ENCODE results near the gene AGTPBP1.
"Not testable (repeated sequence)": the region's sequence is repeated elsewhere in the genome, so short reads cannot be mapped to it uniquely, and the experiment has no call there.

The AGTPBP1 gene

DNA sequence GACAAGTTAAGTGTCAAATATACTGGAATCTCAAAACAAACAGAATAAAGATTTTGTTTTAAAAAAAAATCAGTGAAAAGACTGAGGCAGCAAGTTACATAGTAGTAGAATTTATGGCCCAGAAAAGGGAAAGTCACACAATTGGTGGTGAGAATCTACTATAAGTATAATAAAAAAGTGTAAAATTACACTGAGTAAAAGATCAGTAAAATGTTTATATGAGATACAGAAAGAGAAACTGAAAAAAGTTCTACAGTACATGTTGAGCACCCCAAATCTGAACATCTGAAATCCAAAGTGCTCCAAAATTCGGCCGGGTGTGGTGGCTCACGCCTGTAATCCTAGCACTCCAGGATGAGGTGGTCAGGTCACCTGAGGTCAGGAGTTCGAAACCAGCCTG lies 15.0 kb downstream of the AGTPBP1 start:
- peaks cover 15% of the 10 kb centered on the region; the same call in 1 of the 2 replicates for H3K4me1 ChIP-seq (ENCODE audit: low read length)
- no peak overlapping the region for H3K4me2 ChIP-seq (ENCODE audit: low read depth, low read length)
- DNase-seq, result no peak

DNA sequence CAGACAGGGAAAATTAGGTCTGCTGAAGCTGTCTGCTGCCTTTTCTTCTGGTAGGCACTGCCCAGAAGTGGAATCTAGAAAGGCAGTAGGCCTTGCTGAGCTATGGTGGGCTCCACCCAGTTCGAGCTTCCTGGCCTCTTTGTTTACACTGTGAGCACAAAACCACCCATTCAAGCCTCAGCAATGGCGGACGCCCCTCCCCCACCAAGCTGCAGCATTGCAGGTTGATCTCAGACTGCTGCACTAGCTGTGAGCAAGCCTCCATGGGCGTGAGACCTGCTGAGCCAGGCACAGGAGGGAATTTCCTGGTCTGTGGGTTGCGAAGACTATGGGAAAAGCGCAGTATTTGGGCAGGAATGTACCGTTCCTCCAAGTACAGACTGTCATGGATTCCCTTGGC lies 18.5 kb downstream of the AGTPBP1 start:
- Histone ChIP-seq H3K27me3 (replicated peaks; ENCODE audit: insufficient read depth, low read length) (no peaks in the 10 kb centered on the region), H2AFZ (ENCODE audit: low read length) (no peak overlapping the region), H3F3A (ENCODE audit: insufficient read depth, low read length) (no peaks in the 10 kb centered on the region), H3K4me2 (ENCODE audit: low read depth, low read length) (no peak overlapping the region), H3K27ac (ENCODE audit: low read length) (no peak overlapping the region), H3K9me3 (replicated peaks; ENCODE audit: insufficient read depth, low read length) (no peaks in the 10 kb centered on the region), H4K20me1 (ENCODE audit: insufficient read depth, low read length) (no peaks in the 10 kb centered on the region), H3K79me2 (ENCODE audit: low read length) (peaks cover 43% of the 10 kb centered on the region), H3K4me3 (ENCODE audit: low read length) (no peak overlapping the region), H3K36me3 (replicated peaks; ENCODE audit: insufficient read depth, low read length) (no peaks in the 10 kb centered on the region; the same call in 1 of the 2 replicates), H3K4me1 (ENCODE audit: low read length) (no peaks in the 10 kb centered on the region), H3K9me2 (replicated peaks; ENCODE audit: insufficient read depth, low read length) (no peaks in the 10 kb centered on the region), H3K9ac (ENCODE audit: low read length) (no peak overlapping the region)
- DNase-seq, result no peak
- no peak for TF ChIP-seq EZH2phosphoT487 (IDR thresholded peaks at IDR 0.05; ENCODE audit: low read length)
- no peak for TF ChIP-seq EZH2 (optimal IDR thresholded peaks at IDR 0.05; ENCODE audit: low read depth, low read length)
- TF ChIP-seq, protein P1, sequence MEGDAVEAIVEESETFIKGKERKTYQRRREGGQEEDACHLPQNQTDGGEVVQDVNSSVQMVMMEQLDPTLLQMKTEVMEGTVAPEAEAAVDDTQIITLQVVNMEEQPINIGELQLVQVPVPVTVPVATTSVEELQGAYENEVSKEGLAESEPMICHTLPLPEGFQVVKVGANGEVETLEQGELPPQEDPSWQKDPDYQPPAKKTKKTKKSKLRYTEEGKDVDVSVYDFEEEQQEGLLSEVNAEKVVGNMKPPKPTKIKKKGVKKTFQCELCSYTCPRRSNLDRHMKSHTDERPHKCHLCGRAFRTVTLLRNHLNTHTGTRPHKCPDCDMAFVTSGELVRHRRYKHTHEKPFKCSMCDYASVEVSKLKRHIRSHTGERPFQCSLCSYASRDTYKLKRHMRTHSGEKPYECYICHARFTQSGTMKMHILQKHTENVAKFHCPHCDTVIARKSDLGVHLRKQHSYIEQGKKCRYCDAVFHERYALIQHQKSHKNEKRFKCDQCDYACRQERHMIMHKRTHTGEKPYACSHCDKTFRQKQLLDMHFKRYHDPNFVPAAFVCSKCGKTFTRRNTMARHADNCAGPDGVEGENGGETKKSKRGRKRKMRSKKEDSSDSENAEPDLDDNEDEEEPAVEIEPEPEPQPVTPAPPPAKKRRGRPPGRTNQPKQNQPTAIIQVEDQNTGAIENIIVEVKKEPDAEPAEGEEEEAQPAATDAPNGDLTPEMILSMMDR (IDR thresholded peaks at IDR 0.05; ENCODE audit: low read length), result no peak

More for the DNA sequence above, 15.0 kb downstream of the AGTPBP1 start:
- no peaks in the 10 kb centered on the region for H3F3A ChIP-seq (ENCODE audit: insufficient read depth, low read length)
- H3K9me3 ChIP-seq (replicated peaks; ENCODE audit: insufficient read depth, low read length), result no peaks in the 10 kb centered on the region
- no peak overlapping the region for H3K4me3 ChIP-seq (ENCODE audit: low read length)
- no peaks in the 10 kb centered on the region for H4K20me1 ChIP-seq (ENCODE audit: insufficient read depth, low read length)
- H3K36me3 ChIP-seq (replicated peaks; ENCODE audit: insufficient read depth, low read length), result no peaks in the 10 kb centered on the region; the same call in 1 of the 2 replicates
- H3K9ac ChIP-seq (ENCODE audit: low read length), result no peak overlapping the region
- H3K27me3 ChIP-seq (replicated peaks; ENCODE audit: insufficient read depth, low read length), result no peaks in the 10 kb centered on the region
- no peak overlapping the region for H3K27ac ChIP-seq (ENCODE audit: low read length)
- H2AFZ ChIP-seq (ENCODE audit: low read length), result no peak overlapping the region
- TF ChIP-seq EZH2phosphoT487 (IDR thresholded peaks at IDR 0.05; ENCODE audit: low read length) (no peak), EZH2 (optimal IDR thresholded peaks at IDR 0.05; ENCODE audit: low read depth, low read length) (no peak)
- TF ChIP-seq, protein P1 (IDR thresholded peaks at IDR 0.05; ENCODE audit: low read length), result no peak
- H3K79me2 ChIP-seq (ENCODE audit: low read length), result peaks cover 77% of the 10 kb centered on the region
- no peaks in the 10 kb centered on the region for H3K9me2 ChIP-seq (replicated peaks; ENCODE audit: insufficient read depth, low read length)

GRCh38 chr9:85719411-85719810 lies 22.3 kb downstream of the AGTPBP1 start:
- H3K9me2 ChIP-seq (replicated peaks; ENCODE audit: insufficient read depth, low read length); H3K9me3 ChIP-seq (replicated peaks; ENCODE audit: insufficient read depth, low read length); H2AFZ ChIP-seq (ENCODE audit: low read length); H3F3A ChIP-seq (ENCODE audit: insufficient read depth, low read length); H4K20me1 ChIP-seq (ENCODE audit: insufficient read depth, low read length); H3K27ac ChIP-seq (ENCODE audit: low read length); H3K4me1 ChIP-seq (ENCODE audit: low read length); H3K9ac ChIP-seq (ENCODE audit: low read length); H3K4me3 ChIP-seq (ENCODE audit: low read length); H3K36me3 ChIP-seq (replicated peaks; ENCODE audit: insufficient read depth, low read length); H3K4me2 ChIP-seq (ENCODE audit: low read depth, low read length); DNase-seq; H3K79me2 ChIP-seq (ENCODE audit: low read length); H3K27me3 ChIP-seq (replicated peaks; ENCODE audit: insufficient read depth, low read length): not testable (repeated sequence)

DNA sequence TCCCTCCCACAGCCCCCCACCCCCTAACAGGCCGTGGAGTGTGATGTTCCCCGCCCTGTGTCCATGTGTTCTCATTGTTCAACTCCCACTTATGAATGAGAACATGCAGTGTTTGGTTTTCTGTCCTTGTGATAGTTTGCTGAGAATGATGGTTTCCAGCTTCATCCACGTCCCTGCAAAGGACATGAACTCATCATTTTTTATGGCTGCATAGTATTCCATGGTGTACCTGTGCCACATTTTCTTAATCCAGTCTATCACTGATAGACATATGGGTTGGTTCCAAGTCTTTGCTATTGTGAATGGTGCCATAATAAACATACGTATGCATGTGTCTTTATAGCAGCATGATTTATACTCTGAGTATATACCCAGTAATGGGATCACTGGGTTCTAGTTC lies 23.9 kb downstream of the AGTPBP1 start:
- not testable (repeated sequence) for H3F3A ChIP-seq (ENCODE audit: insufficient read depth, low read length); H3K36me3 ChIP-seq (replicated peaks; ENCODE audit: insufficient read depth, low read length); H3K27ac ChIP-seq (ENCODE audit: low read length); H3K79me2 ChIP-seq (ENCODE audit: low read length); H3K4me1 ChIP-seq (ENCODE audit: low read length); H3K27me3 ChIP-seq (replicated peaks; ENCODE audit: insufficient read depth, low read length); H4K20me1 ChIP-seq (ENCODE audit: insufficient read depth, low read length); H3K4me2 ChIP-seq (ENCODE audit: low read depth, low read length); H3K9me3 ChIP-seq (replicated peaks; ENCODE audit: insufficient read depth, low read length); H3K9me2 ChIP-seq (replicated peaks; ENCODE audit: insufficient read depth, low read length); H3K4me3 ChIP-seq (ENCODE audit: low read length); H3K9ac ChIP-seq (ENCODE audit: low read length); H2AFZ ChIP-seq (ENCODE audit: low read length); DNase-seq

All from MM.1S (cell line).